GM12878 (cell line): ENCODE measurements around the gene CTCFL. TPM values are rescaled to one million over a fixed set of nuclear protein-coding genes. Genes with fewer than 3 reads are reported as not detected.

Experiments
- ATAC-seq: fragments of 200-7000 bp; cut with Tn5 transposase; 3 replicates; pipeline ENCODE4 v1.9.1; 2020; ENCODE audit warnings: mild to moderate bottlenecking, moderate library complexity
- BruUV-seq: library from RNA; stranded (reverse); fragments of 400-500 nt; replicated peaks from 2 replicates; lab custom pipeline; 2021; lab: Mats Ljungman, UMichigan
- CTCF ChIA-PET: fragments of 300-600 bp; sonication (Branson Sonifier 250); formaldehyde crosslinking; extraction: SDS; loops from one replicate; lab custom pipeline; 2021; ENCODE audit warnings: inconsistent platforms; lab: Yijun Ruan, JAX
- POLR2A ChIA-PET: fragments of 350-600 bp; formaldehyde crosslinking; extraction: SDS; loops from one replicate; lab custom pipeline; 2021; ENCODE audit warnings: inconsistent platforms; lab: Charles Lee
- RAD21 ChIA-PET: fragments of 300-600 bp; sonication (Branson Sonifier 250); formaldehyde crosslinking; loops from one replicate; lab custom pipeline; 2023; ENCODE audit warnings: antibody characterized with exemption; ENCODE audit not compliant: unreplicated experiment; lab: Charles Lee
- SMC1A ChIA-PET: fragments of 300-600 bp; sonication (Branson Sonifier 250); formaldehyde crosslinking; loops from one replicate; lab custom pipeline; 2023; ENCODE audit not compliant: unreplicated experiment, uncharacterized antibody; lab: Charles Lee
- DNase-seq: peaks from one replicate; pipeline ENCODE4 v3.0.0-alpha.2; 2011; ENCODE audit warnings: low read depth, low spot score
- FAIRE-seq: peaks from 3 replicates; lab custom pipeline; 2011; peaks lifted over from hg19 to GRCh38; lab: Jason Lieb, UNC
- H2AFZ ChIP-seq: 2 replicates; pipeline ENCODE4 v1.6.0; 2011; ENCODE audit warnings: low read depth, low read length, control low read depth; ENCODE audit not compliant: control insufficient read depth
- H3K27ac ChIP-seq: 2 replicates; pipeline ENCODE4 v1.5.1; 2011; ENCODE audit warnings: control low read depth; ENCODE audit not compliant: control insufficient read depth, insufficient read depth
- H3K27me3 ChIP-seq, 2 experiments: replicated peaks in 1 of 2; 2 replicates each; pipeline versions ENCODE4 v1.6.0 to v1.6.1; 2011; ENCODE audit warnings: low read length in 1 of 2; ENCODE audit not compliant: control insufficient read depth in 2 of 2, insufficient read depth in 2 of 2
- H3K36me3 ChIP-seq, 2 experiments: 2 replicates each; pipeline ENCODE4 v1.5.1; 2011; ENCODE audit warnings: low read length in 1 of 2; ENCODE audit not compliant: control insufficient read depth in 2 of 2, insufficient read depth in 2 of 2
- H3K4me1 ChIP-seq: 2 replicates; pipeline ENCODE4 v1.6.1; 2011; ENCODE audit warnings: mild to moderate bottlenecking, low read length, moderate library complexity, mixed read lengths; ENCODE audit not compliant: control insufficient read depth, insufficient read depth
- H3K4me2 ChIP-seq: 2 replicates; pipeline ENCODE4 v1.6.0; 2011; ENCODE audit warnings: control low read depth; ENCODE audit not compliant: control insufficient read depth, insufficient read depth
- H3K4me3 ChIP-seq: fragments of 200-600 bp; sonication (generic); 2 replicates; pipeline ENCODE4 v1.5.1; 2016
- H3K79me2 ChIP-seq: 2 replicates; pipeline ENCODE4 v1.6.0; 2011; ENCODE audit warnings: low read length; ENCODE audit not compliant: control insufficient read depth, insufficient read depth
- H3K9ac ChIP-seq: 2 replicates; pipeline ENCODE4 v1.8.0; 2011; ENCODE audit warnings: low read length, control low read depth, mixed read lengths; ENCODE audit not compliant: control insufficient read depth, insufficient read depth
- H3K9me3 ChIP-seq: replicated peaks from 3 replicates; pipeline ENCODE4 v1.5.1; 2011; ENCODE audit warnings: mild to moderate bottlenecking, low read length; ENCODE audit not compliant: control insufficient read depth, insufficient read depth
- H4K20me1 ChIP-seq: 2 replicates; pipeline ENCODE4 v1.6.0; 2011; ENCODE audit not compliant: control insufficient read depth, insufficient read depth
- BHLHE40 ChIP-seq, 2 experiments: fragments of 450-650 bp in 1 of 2; IDR thresholded peaks; 2 replicates each; pipeline ENCODE4 v1.6.1; 2011 to 2017; ENCODE audit warnings: low read depth in 2 of 2, borderline replicate concordance in 1 of 2, improper control_type of control experiment in 1 of 2, low read length in 1 of 2, mild to moderate bottlenecking in 1 of 2
- CBX3 ChIP-seq: fragments of 200-600 bp; sonication (generic); IDR thresholded peaks from 2 replicates; pipeline ENCODE4 v1.6.1; 2016; ENCODE audit warnings: low read depth, borderline replicate concordance
- CHD4 ChIP-seq: fragments of 200-600 bp; sonication (generic); IDR thresholded peaks from 2 replicates; pipeline ENCODE4 v1.6.1; 2016; ENCODE audit warnings: mild to moderate bottlenecking
- GATAD2B ChIP-seq: fragments of 450-650 bp; conservative IDR thresholded peaks from 2 replicates; pipeline ENCODE4 v1.6.1; 2017; ENCODE audit warnings: low read depth, mild to moderate bottlenecking, moderate library complexity
- HDGF ChIP-seq: fragments of 450-650 bp; IDR thresholded peaks from 2 replicates; pipeline ENCODE4 v1.6.1; 2016; ENCODE audit warnings: antibody characterized with exemption
- IRF3 ChIP-seq: fragments of 450-650 bp; IDR thresholded peaks from 2 replicates; pipeline ENCODE4 v1.6.1; 2014; ENCODE audit warnings: mild to moderate bottlenecking
- LARP7 ChIP-seq: fragments of 450-650 bp; IDR thresholded peaks from 2 replicates; pipeline ENCODE4 v1.6.1; 2017; ENCODE audit warnings: mild to moderate bottlenecking
- NBN ChIP-seq: fragments of 450-650 bp; IDR thresholded peaks from 2 replicates; pipeline ENCODE4 v1.6.1; 2016
- NRF1 ChIP-seq: conservative IDR thresholded peaks from 2 replicates; pipeline ENCODE4 v1.6.1; 2011; ENCODE audit warnings: mild to moderate bottlenecking, low read depth, low read length, improper control_type of control experiment
- RBBP5 ChIP-seq: fragments of 200-600 bp; sonication (generic); conservative IDR thresholded peaks from 2 replicates; pipeline ENCODE4 v1.6.1; 2016
- YBX1 ChIP-seq: fragments of 450-650 bp; IDR thresholded peaks from 2 replicates; pipeline ENCODE4 v1.6.1; 2016; ENCODE audit warnings: antibody characterized with exemption
- WGBS: methylation state at CpG from one replicate; pipeline ENCODE4 v1.1.6; 2016; ENCODE audit warnings: low lambda C conversion rate; ENCODE audit not compliant: insufficient replicate concordance, insufficient coverage; ENCODE audit errors: missing lambda C conversion rate; 5-methylcytosine and 5-hydroxymethylcytosine counted together
- in situ Hi-C: fragments of 300-500 bp; cut with MboI; formaldehyde crosslinking; loops from 9 replicates; pipeline ENCODE4 v1.14.3; 2018; ENCODE audit warnings: mixed read lengths
- intact Hi-C: fragments of 100-400 bp; cut with micrococcal nuclease; formaldehyde crosslinking; loops from one replicate; pipeline ENCODE4 v1.14.2; 2022; ENCODE audit not compliant: unreplicated experiment
- polyA plus RNA-seq, 11 experiments: library from polyadenylated mRNA; depleted of rRNA in 4 of 11; unstranded in 6 of 11; stranded (reverse) in 5 of 11; fragments of >200 nt; fragmentation: Nextera tagmentation in 4 of 11; fragmentation: Illumina TruSeq in 1 of 11; extraction: Ambion mirVana in 4 of 11; extraction: Trizol in 1 of 11; gene quantifications; 1 replicate in 1 of 11; 2 replicates in 10 of 11; pipeline versions ENCODE4 v1.2.1 to v1.2.3, GENCODE V29; 2011 to 2016; ENCODE audit warnings: inconsistent platforms in 2 of 11, missing spikeins in 2 of 11, low read depth in 1 of 11
- total RNA-seq, 4 experiments: library from RNA; depleted of rRNA in 3 of 4; stranded (reverse); fragments of >200 nt in 3 of 4; fragmentation: Illumina TruSeq in 1 of 4; extraction: Trizol in 1 of 4; gene quantifications; 2 replicates each; pipeline versions ENCODE4 v1.2.1 to v1.2.3, GENCODE V29; 2013 to 2021
- TF ChIP-seq, protein P1 (sequence below): fragments of 450-650 bp; conservative IDR thresholded peaks from 2 replicates; pipeline ENCODE4 v1.6.1; 2017; ENCODE audit warnings: mild to moderate bottlenecking, moderate library complexity
- TF ChIP-seq, protein P2 (sequence below): fragments of 150-350 bp; IDR thresholded peaks from 2 replicates; pipeline ENCODE4 v1.6.1; 2014; ENCODE audit warnings: mild to moderate bottlenecking, low read depth, low read length
- TF ChIP-seq, protein P3 (sequence below): IDR thresholded peaks from 2 replicates; pipeline ENCODE4 v1.6.1; 2012; ENCODE audit warnings: low read depth, low read length, improper control_type of control experiment

The CTCFL gene
- total and polyA plus RNA-seq, 10 of the 15 experiments (the other 5 are each of a cell fraction or from before 2014, with no cell fraction given) = 0.06 to 0.20 (median 0.11) TPM; not detected in 4

GRCh38 chr20:57564180-57564802 is 39.4 kb upstream of the CTCFL start:
- H3K9ac ChIP-seq = no peak overlapping the region
- TF ChIP-seq, protein P1, sequence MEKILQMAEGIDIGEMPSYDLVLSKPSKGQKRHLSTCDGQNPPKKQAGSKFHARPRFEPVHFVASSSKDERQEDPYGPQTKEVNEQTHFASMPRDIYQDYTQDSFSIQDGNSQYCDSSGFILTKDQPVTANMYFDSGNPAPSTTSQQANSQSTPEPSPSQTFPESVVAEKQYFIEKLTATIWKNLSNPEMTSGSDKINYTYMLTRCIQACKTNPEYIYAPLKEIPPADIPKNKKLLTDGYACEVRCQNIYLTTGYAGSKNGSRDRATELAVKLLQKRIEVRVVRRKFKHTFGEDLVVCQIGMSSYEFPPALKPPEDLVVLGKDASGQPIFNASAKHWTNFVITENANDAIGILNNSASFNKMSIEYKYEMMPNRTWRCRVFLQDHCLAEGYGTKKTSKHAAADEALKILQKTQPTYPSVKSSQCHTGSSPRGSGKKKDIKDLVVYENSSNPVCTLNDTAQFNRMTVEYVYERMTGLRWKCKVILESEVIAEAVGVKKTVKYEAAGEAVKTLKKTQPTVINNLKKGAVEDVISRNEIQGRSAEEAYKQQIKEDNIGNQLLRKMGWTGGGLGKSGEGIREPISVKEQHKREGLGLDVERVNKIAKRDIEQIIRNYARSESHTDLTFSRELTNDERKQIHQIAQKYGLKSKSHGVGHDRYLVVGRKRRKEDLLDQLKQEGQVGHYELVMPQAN = no peak
- TF ChIP-seq NRF1 (no peak), LARP7 (no peak), BHLHE40 (IDR thresholded peaks at IDR 0.05; ENCODE audit: borderline replicate concordance in 1 of 2, low read depth in 2 of 2, low read length in 1 of 2) (no peak), CHD4 (no peak), YBX1 (no peak), NBN (no peak), CBX3 (no peak), IRF3 (no peak), RBBP5 (no peak), GATAD2B (no peak), HDGF (no peak)
- TF ChIP-seq, protein P2, sequence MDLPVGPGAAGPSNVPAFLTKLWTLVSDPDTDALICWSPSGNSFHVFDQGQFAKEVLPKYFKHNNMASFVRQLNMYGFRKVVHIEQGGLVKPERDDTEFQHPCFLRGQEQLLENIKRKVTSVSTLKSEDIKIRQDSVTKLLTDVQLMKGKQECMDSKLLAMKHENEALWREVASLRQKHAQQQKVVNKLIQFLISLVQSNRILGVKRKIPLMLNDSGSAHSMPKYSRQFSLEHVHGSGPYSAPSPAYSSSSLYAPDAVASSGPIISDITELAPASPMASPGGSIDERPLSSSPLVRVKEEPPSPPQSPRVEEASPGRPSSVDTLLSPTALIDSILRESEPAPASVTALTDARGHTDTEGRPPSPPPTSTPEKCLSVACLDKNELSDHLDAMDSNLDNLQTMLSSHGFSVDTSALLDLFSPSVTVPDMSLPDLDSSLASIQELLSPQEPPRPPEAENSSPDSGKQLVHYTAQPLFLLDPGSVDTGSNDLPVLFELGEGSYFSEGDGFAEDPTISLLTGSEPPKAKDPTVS = no peak
- TF ChIP-seq, protein P3, sequence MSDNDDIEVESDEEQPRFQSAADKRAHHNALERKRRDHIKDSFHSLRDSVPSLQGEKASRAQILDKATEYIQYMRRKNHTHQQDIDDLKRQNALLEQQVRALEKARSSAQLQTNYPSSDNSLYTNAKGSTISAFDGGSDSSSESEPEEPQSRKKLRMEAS = no peak
- no peaks in the 10 kb centered on the region for H3K9me3 ChIP-seq
- POLR2A ChIA-PET = no interaction called here
- no peak for FAIRE-seq
- H3K4me2 ChIP-seq = no peak overlapping the region
- RAD21 ChIA-PET = no interaction called here
- no peak overlapping the region for H3K27ac ChIP-seq
- intact Hi-C loops = no loop called here
- DNase-seq = no peak
- in situ Hi-C loops = no loop called here
- H3K4me3 ChIP-seq = no peak overlapping the region
- 35% methylated on average over 14 of the region's 14 CpGs for WGBS
- H3K79me2 ChIP-seq = no peaks in the 10 kb centered on the region
- no peaks in the 10 kb centered on the region for H4K20me1 ChIP-seq
- H2AFZ ChIP-seq = no peak overlapping the region
- ATAC-seq = no peak
- BruUV-seq = no TSS peak
- H3K36me3 ChIP-seq = no peaks in the 10 kb centered on the region
- CTCF ChIA-PET = interaction anchor here (0.6 kb wide), 1 partner anchor 51 kb away, joined by 3 read pairs; no protein-coding TSS in a partner anchor
- H3K4me1 ChIP-seq = no peaks in the 10 kb centered on the region
- peaks cover 0 to 5% of the 10 kb centered on the region in 2 experiments; a peak in 3 of 4 replicates for H3K27me3 ChIP-seq
- SMC1A ChIA-PET = no interaction called here
